ENCODE measurements around the gene GHRHR. TPM values are rescaled to one million over a fixed set of nuclear protein-coding genes. Genes with fewer than 3 reads are reported as not detected.

Gene GHRHR
- total RNA-seq, 1 donor from 2014 or later: not detected

- TF ChIP-seq CTCF (IDR thresholded peaks at IDR 0.05): no peak
- no peaks in the 10 kb centered on the region for H3K9me3 ChIP-seq
- H3K4me3 ChIP-seq: no peak overlapping the region
- no peak for DNase-seq
- ATAC-seq: no peak
- no peaks in the 10 kb centered on the region for H3K27me3 ChIP-seq (ENCODE audit: low read depth)
- H3K36me3 ChIP-seq: no peaks in the 10 kb centered on the region
- intact Hi-C loops (cut with DNase I): no loop called here
- peaks cover 7% of the 10 kb centered on the region for H3K4me1 ChIP-seq
- H3K27ac ChIP-seq: no peak overlapping the region
These were observed 37.0 kb downstream of the GHRHR start for GRCh38 chr7:31000779-31001178.

GRCh38 chr7:31002256-31002655, 38.5 kb downstream of the GHRHR start:
- no peak for TF ChIP-seq CTCF (IDR thresholded peaks at IDR 0.05)
- H3K36me3 ChIP-seq: no peaks in the 10 kb centered on the region
- H3K9me3 ChIP-seq: no peaks in the 10 kb centered on the region
- DNase-seq (no peak), ATAC-seq (no peak)
- no peak overlapping the region for H3K4me3 ChIP-seq
- no peaks in the 10 kb centered on the region for H3K27me3 ChIP-seq (ENCODE audit: low read depth)
- no peak overlapping the region for H3K27ac ChIP-seq
- intact Hi-C loops (cut with DNase I): no loop called here
- H3K4me1 ChIP-seq: no peaks in the 10 kb centered on the region

- intact Hi-C loops (cut with DNase I): no loop called here
- TF ChIP-seq CTCF (IDR thresholded peaks at IDR 0.05): no peak
- ATAC-seq (no peak), DNase-seq (no peak)
- H3K4me1 ChIP-seq: no peaks in the 10 kb centered on the region
- H3K4me3 ChIP-seq: no peak overlapping the region
- H3K9me3 ChIP-seq: no peaks in the 10 kb centered on the region
- H3K27me3 ChIP-seq (ENCODE audit: low read depth): no peaks in the 10 kb centered on the region
- no peaks in the 10 kb centered on the region for H3K36me3 ChIP-seq
- no peak overlapping the region for H3K27ac ChIP-seq
These were observed 39.3 kb downstream of the GHRHR start for GRCh38 chr7:31003097-31003496.

GRCh38 chr7:31003721-31004120, 40.0 kb downstream of the GHRHR start:
- ATAC-seq (no peak), DNase-seq (no peak)
- H3K36me3 ChIP-seq: no peaks in the 10 kb centered on the region
- no peak for TF ChIP-seq CTCF (IDR thresholded peaks at IDR 0.05)
- no peak overlapping the region for H3K4me3 ChIP-seq
- H3K27ac ChIP-seq: no peak overlapping the region
- H3K9me3 ChIP-seq: no peaks in the 10 kb centered on the region
- no peaks in the 10 kb centered on the region for H3K27me3 ChIP-seq (ENCODE audit: low read depth)
- no peaks in the 10 kb centered on the region for H3K4me1 ChIP-seq
- intact Hi-C loops (cut with DNase I): no loop called here

- no peak overlapping the region for H3K27ac ChIP-seq
- no peak for TF ChIP-seq CTCF (IDR thresholded peaks at IDR 0.05)
- DNase-seq (no peak), ATAC-seq (no peak)
- no peaks in the 10 kb centered on the region for H3K36me3 ChIP-seq
- no peaks in the 10 kb centered on the region for H3K9me3 ChIP-seq
- intact Hi-C loops (cut with DNase I): no loop called here
- H3K4me3 ChIP-seq: no peak overlapping the region
- H3K27me3 ChIP-seq (ENCODE audit: low read depth): no peaks in the 10 kb centered on the region
- H3K4me1 ChIP-seq: no peaks in the 10 kb centered on the region
These were observed 40.6 kb downstream of the GHRHR start for GRCh38 chr7:31004393-31004792.

GRCh38 chr7:31006857-31007256, 43.1 kb downstream of the GHRHR start:
- no peaks in the 10 kb centered on the region for H3K4me1 ChIP-seq
- no peaks in the 10 kb centered on the region for H3K9me3 ChIP-seq
- intact Hi-C loops (cut with DNase I): no loop called here
- no peak for TF ChIP-seq CTCF (IDR thresholded peaks at IDR 0.05)
- no peaks in the 10 kb centered on the region for H3K36me3 ChIP-seq
- no peak overlapping the region for H3K27ac ChIP-seq
- DNase-seq (no peak), ATAC-seq (no peak)
- no peak overlapping the region for H3K4me3 ChIP-seq
- H3K27me3 ChIP-seq (ENCODE audit: low read depth): no peaks in the 10 kb centered on the region
